HG03095 (cell line): ENCODE results near the gene C2CD2.
"Not testable (repeated sequence)": the region's sequence is repeated elsewhere in the genome, so short reads cannot be mapped to it uniquely, and the experiment has no call there.

Experiments used
- ATAC-seq: cut with Tn5 transposase; IDR thresholded peaks from one replicate; pipeline ENCODE4 v1.9.1; 2021; ENCODE audit warnings: moderate library complexity; ENCODE audit not compliant: unreplicated experiment

C2CD2 gene

GRCh38 chr21:41958886-41959563 is 5.2 kb upstream of the C2CD2 start:
- ATAC-seq, result no peak

DNA sequence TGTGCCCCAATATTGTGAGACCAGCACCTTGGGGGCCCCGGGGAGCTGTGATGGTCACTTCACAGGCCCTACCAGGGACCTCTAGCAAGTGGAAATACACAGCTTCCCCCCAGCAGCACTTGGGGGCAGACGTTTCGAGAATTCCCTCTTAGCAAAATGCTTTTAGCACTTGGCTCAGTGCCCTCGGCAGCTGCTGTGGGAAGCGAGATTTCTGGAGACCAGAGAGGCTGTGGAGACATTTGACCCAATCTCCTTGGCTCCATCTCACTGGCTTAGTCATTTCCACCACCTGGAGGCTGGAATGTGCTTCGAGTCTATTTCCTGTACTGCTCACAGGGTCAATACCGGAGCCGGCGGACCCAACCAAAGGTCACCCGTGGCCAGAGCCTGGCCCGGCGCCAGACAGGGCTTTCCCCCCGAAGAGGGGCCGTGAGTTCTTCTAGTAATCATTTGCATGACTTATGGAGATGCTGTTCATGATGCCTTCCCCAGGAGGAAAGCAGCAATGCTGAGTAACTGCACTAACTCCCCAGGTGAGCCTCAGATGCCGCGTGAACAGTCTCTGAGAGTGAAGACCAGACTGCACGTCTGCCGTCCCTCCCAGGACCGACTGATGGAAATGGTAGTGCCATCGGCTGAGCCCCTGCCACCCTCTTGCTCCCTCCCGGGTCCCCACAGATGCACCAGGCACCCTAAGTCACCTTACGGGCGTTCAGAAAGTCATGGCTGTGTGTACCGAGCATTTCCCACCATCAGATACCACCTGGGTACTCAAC is 4.4 kb upstream of the C2CD2 start:
- ATAC-seq, result no peak

GRCh38 chr21:41956926-41957729 is 3.3 kb upstream of the C2CD2 start:
- no peak for ATAC-seq

GRCh38 chr21:41955516-41955915 is 1.7 kb upstream of the C2CD2 start:
- no peak for ATAC-seq

GRCh38 chr21:41954654-41955499 is 1.1 kb upstream of the C2CD2 start:
- no peak for ATAC-seq

- ATAC-seq, result no peak
Measured at GRCh38 chr21:41953249-41953830, 478 bp downstream of the C2CD2 start.

- ATAC-seq, result no peak
Measured at GRCh38 chr21:41952568-41953248, 1.1 kb downstream of the C2CD2 start.

GRCh38 chr21:41951876-41952567 is 1.8 kb downstream of the C2CD2 start:
- ATAC-seq, result no peak

DNA sequence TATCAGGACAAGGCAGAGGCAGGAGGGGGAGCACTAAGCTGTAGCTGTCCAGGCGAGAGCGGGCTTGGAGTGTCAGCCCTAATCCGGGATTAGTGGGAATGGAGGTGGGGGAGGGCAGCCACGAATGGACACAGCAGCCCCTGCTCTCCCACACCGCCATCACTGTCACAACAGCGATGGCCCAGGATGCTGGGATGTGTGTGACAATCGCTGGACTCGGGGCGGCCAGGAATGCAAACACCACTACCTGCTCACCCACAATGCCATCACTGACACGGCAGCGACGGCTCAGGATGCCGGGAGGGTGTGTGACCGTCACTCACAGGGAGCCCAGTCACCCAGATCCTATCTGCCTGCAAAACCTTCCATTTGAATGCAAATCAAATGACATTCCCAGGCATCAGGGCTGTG is 2.9 kb downstream of the C2CD2 start:
- ATAC-seq, result no peak

DNA sequence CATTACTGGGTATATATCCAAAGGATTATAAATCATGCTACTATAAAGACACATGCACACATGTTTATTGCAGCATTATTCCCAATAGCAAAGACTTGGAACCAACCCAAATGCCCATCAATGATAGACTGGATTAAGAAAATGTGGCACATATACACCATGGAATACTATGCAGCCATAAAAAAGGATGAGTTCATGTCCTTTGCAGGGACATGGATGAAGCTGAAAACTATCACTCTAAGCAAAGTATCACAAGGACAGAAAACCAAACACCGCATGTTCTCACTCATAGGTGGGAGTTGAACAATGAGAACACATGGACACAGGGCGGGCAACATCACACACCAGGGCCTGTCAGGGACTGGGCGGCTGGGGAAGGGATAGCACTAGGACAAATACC is 4.2 kb downstream of the C2CD2 start:
- ATAC-seq, result not testable (repeated sequence)

- no peak for ATAC-seq
Measured at GRCh38 chr21:41948901-41949300, 4.9 kb downstream of the C2CD2 start.

DNA sequence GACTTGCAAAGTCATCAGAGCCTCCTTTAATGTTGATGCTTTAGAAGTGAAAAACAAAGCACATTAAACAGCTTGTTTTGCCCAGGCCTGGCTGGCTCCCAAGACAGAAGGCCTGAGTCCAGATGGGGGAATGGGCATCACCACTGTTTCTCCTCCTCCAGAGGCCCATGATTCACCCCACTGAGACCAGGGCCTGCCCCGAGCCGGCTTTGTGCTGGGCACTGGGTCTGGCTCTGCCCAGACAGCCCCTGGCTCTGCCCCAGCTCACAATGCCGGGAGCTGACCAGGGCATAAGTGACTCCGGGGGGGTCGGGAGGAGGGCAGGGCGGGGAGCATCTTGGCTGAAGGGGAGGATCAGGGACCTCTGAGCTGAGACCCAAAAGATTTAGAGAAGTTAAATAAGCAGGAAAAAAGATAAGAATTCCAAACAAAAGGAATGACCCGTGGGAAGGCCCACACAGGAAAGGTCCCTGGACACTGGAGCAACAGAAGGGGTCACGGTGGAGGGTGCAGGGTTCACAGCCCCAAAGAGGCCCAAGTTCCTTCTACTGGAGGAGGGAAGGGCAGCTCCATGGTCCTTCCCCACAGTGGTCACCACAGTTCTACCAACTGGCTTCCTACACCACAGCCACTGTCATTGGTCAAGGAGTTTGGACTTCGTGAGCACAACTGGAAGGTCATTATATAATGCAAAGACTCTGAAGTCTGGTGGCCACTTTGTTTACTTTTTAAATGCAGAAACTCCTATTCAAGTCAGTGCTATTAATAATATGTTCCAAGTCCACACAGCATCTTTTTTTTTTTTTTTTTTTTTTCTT is 5.5 kb downstream of the C2CD2 start:
- no peak for ATAC-seq

DNA sequence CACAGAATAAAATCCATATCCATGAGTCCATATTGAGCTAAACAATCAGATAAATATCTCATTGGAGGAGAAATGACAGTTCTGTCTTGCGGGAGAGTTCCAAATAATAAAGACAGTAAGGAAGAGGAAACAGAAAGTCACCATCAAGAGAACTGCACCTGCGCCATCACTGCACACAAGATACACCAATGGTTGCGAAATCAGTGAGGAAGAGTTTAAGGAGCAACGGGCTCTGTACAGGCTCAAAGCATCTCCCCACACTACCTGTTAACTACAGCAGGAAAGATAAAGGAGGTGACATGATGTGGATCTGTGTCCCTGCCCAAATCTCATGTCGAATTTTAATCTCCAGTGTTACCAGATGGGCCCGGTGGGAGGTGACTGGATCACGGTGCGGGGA is 7.8 kb downstream of the C2CD2 start:
- no peak for ATAC-seq

DNA sequence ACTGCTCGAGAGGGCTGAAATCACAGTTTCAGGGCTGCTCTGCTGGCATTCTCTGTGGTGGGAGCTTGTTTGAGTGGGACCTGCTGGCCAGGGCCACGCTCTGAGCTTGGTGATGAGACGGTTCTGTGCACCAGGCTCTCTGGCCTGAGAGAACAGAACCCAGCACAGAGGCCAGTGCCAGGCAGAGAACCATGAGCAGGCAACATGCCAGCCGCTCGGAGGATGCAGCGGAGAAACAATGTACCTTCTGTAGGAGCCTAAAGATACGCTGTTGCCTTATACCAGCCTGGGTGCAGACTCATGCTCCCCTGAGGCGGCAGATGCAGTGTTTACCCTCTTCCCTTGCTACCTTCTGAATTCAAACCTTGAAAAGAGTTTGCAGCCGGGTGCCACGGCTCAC is 10.0 kb downstream of the C2CD2 start:
- no peak for ATAC-seq

- ATAC-seq, result no peak
Measured at GRCh38 chr21:41942457-41942856, 11.4 kb downstream of the C2CD2 start.

GRCh38 chr21:41941941-41942340 is 11.9 kb downstream of the C2CD2 start:
- ATAC-seq, result no peak

DNA sequence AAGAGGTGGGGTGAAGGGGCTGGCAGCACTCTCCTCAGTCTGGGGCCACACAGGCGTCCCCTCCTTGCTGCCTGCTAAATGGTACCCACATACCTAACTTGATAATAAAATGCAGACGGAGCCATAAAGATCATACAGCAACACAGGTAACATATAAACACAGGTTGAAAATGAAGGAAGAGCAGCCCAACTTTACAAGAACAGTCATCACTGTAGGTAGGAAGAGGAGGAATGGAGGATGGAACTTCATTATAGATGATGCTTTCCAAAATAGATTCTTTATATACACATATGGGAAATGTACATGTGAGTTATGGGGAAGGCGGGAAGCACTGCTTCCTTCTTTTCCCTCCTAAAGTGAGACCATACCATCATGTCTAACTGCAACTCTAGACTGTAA is 13.4 kb downstream of the C2CD2 start:
- ATAC-seq, result no peak

DNA sequence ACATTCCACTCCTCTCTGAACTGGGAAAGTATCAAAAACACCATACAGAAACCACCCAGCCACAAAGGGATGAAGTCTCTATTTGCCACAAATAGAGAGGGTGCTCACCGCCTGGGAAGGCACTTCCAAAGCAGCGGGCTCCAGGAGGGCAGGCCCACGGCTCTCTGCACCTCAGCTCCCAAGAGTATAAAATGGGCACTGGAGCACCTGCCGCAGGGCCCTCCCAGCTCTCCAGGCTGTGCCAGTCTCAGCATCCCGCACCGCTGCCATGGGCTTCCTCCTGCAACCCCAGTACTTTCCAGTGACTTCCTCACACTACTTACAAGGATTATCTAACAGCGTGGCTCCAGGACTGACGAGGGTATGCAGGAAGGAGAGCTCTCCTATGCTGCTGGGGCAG is 14.4 kb downstream of the C2CD2 start:
- ATAC-seq, result no peak
